ENCODE measurements around the gene MAP4K4.

MAP4K4 gene

DNA sequence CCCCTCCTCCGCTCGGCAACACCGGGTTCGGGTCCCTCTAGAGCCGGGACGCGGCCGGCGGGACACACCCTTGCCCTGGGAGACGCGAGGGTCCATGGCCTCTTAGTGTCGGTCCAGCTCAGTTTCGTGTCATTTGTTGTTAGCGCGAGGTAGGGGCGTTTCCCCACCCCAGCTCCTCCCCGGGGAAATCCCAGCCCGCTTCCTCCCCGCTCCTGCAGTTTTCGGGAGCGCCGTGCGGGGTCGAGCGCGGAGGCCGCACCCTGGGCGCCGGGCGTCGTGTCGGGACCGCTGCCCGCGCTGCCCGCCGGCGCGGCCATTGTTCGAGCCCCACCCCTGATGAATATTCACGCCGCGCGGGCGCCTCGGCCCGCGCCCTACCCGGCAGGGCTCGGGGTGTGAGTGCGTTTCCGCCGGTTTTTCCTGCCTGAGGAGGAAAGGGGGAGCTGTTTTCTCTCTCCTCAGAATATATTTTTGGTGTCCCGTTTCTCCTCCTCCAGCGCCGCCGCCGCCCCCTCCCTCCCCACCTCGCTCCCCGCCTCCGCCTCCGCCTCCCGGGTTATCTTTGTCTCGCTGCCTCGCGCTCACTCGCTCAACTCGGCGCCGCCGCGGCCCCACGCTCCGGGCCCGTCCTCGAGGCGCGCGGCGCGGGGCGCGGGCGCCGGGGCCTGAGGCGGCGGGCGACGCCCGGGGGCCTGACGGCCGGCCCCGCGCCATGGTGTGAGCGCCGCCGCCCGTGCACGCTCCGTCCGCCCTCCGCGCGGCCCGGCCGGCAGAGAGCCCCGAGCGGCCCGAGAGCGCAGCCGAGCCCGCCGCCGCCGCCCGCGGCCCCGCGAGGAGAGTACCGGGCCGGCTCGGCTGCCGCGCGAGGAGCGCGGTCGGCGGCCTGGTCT is at the start of gene MAP4K4:
TSS of gene MAP4K4 (plus strand) at position 584 of the 890 bp plus-strand sequence. CDS start 374 bp downstream, outside the sequence.
- peak; percentile 92 for DNase-seq

GRCh38 chr2:101653469-101653868 is 44.0 kb upstream of the MAP4K4 start:
- no peak for DNase-seq

- no peak for DNase-seq
Measured at GRCh38 chr2:101655702-101656422, 41.6 kb upstream of the MAP4K4 start.

DNA sequence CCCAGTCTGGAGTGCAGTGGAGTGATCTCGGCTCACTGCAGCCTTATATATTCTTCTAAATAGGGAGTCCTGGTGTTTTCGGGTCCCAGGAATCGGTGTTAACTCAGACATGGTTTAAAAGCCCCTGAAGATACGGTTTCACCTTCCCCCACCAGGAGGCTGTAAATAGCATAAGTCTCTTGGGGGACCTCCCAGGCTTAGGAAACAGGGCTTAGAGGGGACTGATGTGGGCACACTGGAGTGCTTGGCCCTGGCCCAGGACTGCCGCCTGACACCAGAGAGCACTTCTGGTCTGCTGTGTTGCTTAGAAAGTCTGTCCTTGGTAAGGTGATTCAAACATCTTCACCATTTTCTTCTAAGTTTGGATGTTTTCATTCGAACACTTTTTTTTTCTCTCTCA is 39.7 kb upstream of the MAP4K4 start:
- DNase-seq = no peak

DNA sequence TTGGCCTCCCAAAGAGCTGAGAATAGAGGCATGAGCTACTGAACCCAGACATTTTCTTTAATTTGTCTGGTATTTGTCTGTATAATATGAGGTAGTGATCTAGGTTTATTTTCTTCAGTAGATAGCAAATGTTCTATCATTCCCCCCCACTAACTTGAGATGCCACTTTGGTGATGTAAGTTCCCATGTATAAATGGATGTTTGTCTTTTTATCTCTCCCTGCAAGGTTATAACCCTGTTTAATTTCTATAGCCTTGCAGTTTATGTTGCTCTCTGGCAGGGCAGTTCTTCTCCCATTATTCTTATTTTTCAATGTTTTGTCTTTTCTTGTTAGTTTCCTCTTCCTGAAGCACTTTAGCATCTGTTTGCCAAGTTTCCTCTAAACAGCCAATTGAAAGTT is 39.1 kb upstream of the MAP4K4 start:
- no peak for DNase-seq

- DNase-seq = no peak
Measured at GRCh38 chr2:101665312-101665711, 32.2 kb upstream of the MAP4K4 start.

GRCh38 chr2:101667823-101668222 is 29.7 kb upstream of the MAP4K4 start:
- DNase-seq = no peak

DNA sequence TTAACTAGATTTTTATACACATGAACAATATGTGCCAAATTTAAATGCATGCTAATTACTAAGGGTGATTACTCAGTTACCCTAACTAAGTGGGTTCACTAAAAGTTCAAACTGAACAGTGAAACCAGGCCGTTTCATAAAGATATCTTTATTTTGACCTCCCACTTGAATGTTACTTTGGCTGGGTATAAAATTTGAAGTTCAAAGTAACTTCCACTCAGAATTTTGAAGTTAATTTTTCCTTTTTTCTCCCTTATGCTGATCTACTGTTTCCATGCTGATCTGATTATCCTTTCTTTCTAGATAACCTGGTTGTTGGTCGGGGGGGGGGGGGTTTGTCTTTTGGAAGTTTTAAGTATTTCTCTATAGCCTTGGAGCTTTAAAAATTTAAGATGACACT is 25.5 kb upstream of the MAP4K4 start:
- DNase-seq = no peak

- no peak for DNase-seq
Measured at GRCh38 chr2:101673920-101674319, 23.6 kb upstream of the MAP4K4 start.

DNA sequence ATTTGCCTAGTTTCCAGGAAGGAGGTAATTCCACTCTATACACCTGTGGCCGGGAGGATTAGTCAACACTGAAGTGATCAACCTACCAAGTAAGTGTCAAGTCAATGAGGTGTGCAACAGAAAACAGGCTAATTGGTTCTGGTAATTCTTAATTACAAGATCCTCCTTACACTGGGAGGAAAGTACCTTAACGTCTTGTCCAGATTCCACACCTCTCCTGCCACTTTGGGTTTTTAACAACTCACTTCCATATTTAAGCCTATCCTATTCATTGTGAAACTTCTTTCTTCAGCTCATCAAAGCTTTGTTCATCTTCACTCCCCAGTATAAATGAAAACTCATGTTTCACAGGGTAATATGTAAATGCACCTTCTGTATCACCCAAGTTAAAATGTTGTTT is 22.0 kb upstream of the MAP4K4 start:
- no peak for DNase-seq

GRCh38 chr2:101676674-101677073 is 20.8 kb upstream of the MAP4K4 start:
- DNase-seq = no peak

- peak; percentile 18 for DNase-seq
Measured at GRCh38 chr2:101677658-101678057, 19.8 kb upstream of the MAP4K4 start.

GRCh38 chr2:101678379-101678778 is 19.1 kb upstream of the MAP4K4 start:
- no peak for DNase-seq

DNA sequence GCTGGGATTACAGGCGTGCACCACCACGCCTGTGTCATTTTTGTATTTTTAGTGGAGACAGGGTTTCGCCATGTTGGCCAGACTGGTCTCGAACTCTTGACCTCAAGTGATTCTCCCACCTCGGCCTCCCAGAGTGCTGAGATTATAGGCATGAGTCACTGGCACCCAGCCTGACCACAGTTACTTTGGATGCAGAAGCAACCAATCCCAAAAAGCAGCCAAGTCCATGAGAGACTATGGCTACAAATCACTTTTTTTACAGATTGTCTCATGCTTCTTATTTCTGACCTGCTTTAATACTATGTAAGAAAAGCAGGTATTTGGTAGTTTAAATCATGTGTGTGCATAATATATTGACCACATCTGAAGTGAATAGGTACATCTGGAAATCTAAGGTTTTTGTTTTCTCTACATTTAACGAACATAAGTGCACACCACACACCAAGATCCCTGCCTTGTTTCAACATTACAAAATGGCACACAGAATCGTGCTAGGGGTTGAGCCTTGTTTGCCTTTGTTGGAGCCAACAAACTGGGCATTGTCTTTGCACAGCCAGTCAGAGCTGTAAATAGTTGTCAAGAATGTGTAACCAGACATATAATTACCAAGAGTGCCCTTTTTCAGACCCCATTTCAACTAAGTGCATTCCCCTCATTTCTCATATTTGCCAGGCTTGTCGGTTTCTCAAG is 18.3 kb upstream of the MAP4K4 start:
- no peak for DNase-seq

GRCh38 chr2:101679801-101680487 is 17.6 kb upstream of the MAP4K4 start:
- no peak for DNase-seq

- peak; percentile 87 for DNase-seq
Measured at GRCh38 chr2:101682311-101682710, 15.2 kb upstream of the MAP4K4 start.

GRCh38 chr2:101684313-101684712 is 13.2 kb upstream of the MAP4K4 start:
- DNase-seq = no peak

GRCh38 chr2:101688261-101688660 is 9.2 kb upstream of the MAP4K4 start:
- DNase-seq = no peak

DNA sequence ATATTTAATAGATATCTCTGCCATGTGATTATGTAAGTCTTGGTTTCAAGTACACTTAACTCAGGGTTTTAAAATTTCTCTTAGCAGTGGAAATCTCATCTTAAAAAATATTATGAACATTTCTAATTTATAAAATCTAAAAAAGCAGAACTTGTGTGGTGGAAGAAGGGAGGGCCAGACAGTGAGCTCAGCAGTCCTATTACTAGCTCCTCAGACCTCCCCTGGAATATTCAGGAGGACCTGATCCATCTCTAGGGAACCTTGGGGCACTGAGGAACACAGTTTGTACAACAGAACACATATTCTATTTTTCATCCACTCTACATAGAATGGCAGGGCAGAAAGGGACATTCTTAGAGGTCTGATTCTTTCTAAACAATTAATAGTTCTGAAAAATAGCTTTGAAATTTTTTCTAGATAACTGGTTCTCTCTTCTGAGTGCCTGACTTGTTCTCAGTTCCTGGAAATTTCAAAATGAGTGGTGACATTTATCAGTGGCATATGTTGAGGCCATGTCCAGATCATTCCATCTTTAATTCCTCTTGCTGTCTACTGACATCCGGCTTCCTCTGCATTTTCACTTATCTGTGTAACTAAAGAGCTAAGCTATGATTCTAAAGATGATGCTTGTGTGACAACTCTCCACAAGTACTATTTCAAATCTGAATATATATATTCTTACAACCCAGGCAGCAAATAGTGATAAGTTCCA is 8.2 kb upstream of the MAP4K4 start:
- DNase-seq = peak; percentile 75

- DNase-seq = no peak
Measured at GRCh38 chr2:101690547-101691152, 6.9 kb upstream of the MAP4K4 start.

DNA sequence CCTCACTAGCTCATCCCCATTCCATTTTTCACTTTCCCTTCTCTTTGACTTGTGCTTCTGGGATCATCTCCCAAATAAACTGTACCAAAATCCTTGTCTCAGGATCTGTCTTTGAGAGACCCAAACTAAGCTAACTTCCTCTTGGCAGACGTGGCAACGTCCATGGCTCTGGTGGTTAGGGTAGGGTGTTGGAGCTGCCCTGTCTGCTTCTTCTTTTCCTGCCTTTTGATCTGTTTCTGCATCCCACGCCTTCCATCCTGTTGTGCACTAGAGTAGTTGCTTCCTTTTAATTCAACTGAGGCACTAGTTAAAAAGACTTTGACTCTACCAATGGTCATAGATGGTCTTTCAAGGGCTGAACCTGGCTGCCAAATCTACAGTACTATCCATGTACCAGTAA is 5.5 kb upstream of the MAP4K4 start:
- no peak for DNase-seq

DNA sequence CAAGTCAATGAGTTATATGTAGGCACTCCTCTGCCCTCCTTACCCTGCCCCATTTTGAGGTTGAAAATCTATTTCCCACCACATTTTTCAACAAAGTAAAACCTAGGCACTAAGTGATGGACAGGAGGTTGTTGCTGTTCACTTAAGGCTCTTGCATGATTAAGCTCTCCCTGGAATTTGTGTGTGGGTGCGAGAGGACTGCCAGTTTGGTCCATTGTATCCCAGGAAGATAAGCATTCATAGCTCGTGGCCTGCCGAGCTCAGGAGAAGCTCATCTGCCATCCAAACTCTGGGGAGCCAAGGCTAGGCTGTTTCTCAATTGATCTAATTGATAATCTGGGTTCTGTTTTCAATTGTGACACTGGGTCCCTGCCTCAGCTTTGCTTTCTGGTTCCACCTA is 4.7 kb upstream of the MAP4K4 start:
- DNase-seq = no peak
